HG02840 (cell line): Measurements from ENCODE around the gene RABEP2.
A peak's percentile ranks its signal among the peaks of the same experiment; 100 is the strongest.
"Not testable (repeated sequence)": the region's sequence is repeated elsewhere in the genome, so short reads cannot be mapped to it uniquely, and the experiment has no call there.

Experiments used
- ATAC-seq: cut with Tn5 transposase; IDR thresholded peaks from one replicate; pipeline ENCODE4 v1.9.1; 2021; ENCODE audit warnings: mild to moderate bottlenecking, moderate library complexity, moderate number of reproducible peaks; ENCODE audit not compliant: unreplicated experiment, low FRiP score

RABEP2 gene, protein sequence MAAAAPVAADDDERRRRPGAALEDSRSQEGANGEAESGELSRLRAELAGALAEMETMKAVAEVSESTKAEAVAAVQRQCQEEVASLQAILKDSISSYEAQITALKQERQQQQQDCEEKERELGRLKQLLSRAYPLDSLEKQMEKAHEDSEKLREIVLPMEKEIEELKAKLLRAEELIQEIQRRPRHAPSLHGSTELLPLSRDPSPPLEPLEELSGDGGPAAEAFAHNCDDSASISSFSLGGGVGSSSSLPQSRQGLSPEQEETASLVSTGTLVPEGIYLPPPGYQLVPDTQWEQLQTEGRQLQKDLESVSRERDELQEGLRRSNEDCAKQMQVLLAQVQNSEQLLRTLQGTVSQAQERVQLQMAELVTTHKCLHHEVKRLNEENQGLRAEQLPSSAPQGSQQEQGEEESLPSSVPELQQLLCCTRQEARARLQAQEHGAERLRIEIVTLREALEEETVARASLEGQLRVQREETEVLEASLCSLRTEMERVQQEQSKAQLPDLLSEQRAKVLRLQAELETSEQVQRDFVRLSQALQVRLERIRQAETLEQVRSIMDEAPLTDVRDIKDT

DNA sequence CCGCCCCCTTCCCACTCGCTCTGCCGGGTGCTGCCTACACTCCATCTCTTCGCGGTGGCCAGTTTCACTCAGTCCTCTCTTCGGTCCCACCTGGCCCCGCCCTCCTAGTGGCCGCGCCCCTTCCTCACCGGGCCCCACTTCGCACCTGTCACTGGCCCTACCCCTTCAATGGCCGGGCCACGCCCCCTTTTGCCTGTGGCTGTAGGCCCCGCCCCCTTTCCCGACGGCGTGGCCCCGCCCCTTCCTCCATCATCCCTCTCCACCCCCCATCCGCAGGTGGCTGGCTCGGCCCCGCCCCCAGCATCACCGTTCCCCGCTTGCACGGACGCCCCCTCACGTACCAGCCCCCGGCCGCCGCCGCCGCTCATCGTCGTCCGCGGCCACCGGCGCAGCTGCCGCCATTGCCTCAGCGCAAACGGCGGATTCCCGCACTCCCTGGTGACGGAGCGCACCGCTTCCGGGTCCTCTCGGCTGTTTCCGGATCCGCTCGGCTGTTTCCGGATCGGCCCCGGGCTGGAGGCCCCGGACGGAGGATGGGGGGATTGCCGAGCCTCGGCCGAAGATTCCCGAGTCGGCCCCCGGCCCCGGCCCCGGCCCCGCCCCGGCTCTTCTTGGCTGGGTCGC is at the start of gene RABEP2:
Gene RABEP2 (minus strand): TSS at position 477 of the 624 bp plus-strand sequence. CDS start 75 bp downstream, at position 402.
- peak; percentile 55 for ATAC-seq

DNA sequence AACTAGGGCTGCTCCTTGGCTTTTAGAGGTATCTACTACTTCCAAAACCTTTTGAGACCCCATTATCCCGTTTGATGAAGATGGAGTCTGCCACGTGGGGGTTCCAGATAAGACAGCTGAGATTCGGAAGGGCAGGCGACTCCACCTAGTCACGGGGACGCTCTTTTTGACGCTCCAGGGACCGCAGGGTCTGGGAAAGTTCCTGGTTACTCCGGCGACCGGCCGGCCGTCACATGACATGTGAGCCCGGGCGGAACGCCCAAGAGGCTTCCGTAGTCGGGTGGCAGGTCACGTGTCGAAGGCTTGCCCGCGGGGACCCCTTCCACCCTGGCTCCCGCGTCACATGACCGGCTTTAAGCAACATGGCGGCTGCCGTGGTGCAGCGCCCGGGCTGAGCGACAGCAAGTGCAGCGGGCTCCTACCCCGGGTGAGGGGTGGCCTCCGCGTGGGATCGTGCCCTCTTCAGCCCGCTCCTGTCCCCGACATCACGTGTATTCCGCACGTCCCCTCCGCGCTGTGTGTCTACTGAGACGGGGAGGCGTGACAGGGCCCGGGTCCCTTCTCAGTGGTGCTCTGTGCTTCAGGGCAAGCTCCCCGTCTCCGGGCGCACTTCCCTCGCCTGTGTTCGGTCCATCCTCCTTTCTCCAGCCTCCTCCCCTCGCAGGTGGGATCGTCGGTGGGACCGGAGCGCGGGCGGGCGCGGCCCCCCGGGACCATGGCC is 49.6 kb upstream of the RABEP2 start, which contains the start of gene SPNS1:
Gene SPNS1 (plus strand): TSS at position 342 of the 721 bp plus-strand sequence. CDS start 374 bp downstream, at position 716.
- peak; percentile 83 for ATAC-seq

DNA sequence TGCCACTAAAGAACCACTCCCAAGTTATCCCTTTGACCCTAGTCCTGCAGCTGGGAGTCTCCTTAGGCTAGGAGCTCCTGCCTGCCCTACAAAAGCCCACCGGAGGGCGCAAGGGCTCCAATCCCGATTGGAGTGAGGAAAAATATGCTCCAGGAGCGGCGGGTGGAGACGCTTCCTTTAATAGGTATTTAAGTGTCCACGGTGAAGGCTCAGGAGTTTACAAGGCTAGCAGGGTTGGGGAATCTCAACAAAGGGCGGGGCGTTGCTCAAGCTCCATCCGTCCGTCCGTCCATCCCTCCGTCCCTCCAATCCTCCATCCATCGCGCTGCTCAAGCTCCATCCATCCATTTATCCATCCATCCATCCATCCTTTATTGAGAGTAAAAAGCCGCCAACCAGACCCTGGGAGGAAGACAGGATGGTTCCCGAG is 49.0 kb upstream of the RABEP2 start:
- ATAC-seq, result peak; percentile 15

DNA sequence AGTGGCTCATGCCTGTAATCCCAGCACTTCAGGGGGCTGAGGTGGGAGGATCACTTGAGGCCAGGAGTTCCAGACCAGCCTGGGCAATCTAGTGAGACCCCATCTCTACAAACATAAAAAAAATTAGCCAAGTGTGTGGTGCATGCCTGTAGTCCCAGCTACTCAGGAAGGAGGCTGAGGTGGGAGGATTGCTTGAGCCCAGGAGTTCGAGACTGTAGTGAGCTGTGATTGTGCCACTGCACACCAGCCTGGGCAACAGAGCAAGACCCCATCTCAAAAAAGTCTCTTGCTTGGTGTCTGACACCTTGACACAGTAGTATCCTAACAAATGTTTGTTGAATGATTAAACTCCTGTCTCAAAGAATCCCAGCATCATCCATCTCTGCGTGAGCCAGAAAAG is 44.7 kb upstream of the RABEP2 start:
- not testable (repeated sequence) for ATAC-seq

DNA sequence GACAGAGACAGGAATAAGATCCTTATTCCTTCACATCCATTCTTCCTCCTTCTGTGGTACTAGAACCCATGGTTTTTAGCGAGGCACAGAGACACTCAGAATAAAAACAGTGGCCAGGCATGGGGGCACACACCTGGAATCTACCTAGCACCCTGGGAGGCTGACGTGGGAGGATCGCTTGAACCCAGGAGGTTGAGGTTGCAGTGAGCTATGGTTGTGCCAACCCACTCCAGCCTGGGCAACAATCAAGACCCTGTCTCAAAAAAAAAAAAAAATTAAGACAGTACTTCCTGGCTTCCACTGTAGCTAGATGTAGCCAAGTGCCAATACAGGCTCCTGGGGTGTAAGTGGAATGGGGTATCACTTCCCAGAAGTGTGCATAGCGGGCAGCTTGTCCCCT is 42.1 kb upstream of the RABEP2 start:
- no peak for ATAC-seq

DNA sequence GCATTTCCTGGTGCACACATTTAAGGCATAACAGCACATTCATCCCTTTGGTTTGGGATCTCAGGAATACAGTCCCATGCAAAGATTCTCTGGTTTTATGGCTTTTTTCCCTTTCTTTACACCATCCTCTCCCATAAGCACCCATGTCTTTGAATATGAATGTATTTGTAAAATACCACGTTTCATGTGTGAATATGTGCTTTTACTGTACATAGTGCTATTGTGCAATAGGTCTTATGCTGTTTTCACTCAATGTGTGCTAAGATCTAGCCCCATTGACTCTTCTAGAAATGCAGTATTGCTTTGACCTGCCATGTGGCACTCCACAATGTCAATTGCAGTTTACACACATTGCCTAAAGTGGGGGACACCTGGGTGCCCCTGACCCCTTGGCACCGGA is 39.5 kb upstream of the RABEP2 start:
- no peak for ATAC-seq

DNA sequence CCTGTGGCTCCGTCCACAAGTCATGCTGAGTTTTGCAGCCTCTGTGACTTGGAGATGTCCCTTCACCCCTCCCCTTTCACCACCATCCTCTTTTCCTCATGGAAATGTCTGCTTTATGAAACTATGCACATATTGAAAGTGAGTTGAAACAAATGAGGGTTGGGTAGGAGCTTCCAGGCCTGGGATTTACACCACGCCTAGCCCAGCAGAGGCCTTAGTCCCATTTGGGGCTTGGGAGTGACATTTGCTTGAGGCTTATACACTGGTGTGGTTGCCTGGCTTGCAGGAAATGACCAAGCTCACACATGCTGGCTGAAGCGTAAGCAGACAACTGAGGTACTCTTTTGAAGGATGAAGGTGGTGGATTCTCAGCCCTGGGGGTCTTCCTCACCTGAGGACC is 39.0 kb upstream of the RABEP2 start:
- ATAC-seq, result no peak

DNA sequence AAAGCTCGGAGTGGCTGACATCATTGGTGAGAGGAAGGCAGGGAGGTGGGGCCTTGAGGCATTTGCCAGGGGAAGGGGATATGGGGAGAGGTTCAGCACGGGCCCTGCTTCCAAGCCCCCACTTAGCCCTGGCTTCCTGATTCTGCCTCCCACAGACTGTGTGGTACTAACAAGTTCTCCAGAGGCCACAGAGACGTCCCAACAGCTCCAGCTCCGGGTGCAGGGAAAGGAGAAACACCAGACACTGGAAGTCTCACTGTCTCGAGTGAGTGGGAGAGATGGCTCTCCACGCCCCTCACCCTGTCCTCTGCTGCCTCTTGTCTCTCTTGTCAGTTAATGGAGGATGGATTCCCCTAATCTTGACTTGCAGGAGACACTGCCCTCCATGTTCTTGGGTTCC is 33.8 kb upstream of the RABEP2 start:
- ATAC-seq, result no peak

DNA sequence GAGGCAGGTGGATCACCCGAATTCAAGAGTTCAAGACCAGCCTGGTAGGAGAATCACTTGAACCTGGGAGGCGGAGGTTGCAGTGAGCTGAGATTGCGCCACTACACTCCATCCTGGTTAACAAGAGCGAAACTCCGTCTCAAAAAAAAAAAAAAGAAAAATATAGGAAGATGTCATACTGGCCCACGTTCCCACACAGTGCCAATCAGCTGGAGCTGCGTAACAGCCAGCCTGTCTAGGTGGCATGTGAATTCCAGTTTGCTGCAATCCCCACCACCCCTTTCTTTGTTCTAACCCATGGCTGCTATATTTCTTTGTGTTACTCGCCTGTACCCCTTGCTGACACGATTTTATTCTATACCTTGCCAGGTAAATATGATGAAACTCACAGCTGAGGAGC is 33.2 kb upstream of the RABEP2 start:
- no peak for ATAC-seq

DNA sequence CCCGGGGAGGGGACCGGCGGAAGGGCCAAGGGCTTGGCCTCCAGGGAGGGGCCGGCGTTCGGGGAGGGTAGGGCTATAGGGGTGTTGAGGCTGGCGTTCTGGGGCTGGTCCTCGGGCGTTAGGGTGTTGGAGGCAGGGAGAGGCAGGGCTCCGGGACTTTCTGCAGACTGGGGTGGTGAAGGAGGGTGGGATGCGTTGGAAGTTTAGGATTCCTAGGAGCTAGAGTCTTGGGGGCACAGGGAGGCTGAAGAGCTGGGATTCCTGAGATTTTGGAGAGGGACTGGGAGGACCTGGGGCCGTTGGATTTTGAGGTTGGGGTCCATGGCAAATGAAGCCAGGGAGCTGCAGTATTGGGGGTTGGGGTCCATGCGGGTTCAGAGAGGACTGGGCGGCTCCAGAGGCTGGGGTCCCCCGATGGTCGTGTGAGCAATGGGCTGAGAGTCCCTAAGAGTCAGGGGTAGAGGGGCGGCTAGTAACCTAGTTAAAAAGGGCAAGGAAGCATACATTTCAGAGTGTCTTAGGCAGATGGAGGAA is 26.4 kb upstream of the RABEP2 start:
- ATAC-seq, result no peak

DNA sequence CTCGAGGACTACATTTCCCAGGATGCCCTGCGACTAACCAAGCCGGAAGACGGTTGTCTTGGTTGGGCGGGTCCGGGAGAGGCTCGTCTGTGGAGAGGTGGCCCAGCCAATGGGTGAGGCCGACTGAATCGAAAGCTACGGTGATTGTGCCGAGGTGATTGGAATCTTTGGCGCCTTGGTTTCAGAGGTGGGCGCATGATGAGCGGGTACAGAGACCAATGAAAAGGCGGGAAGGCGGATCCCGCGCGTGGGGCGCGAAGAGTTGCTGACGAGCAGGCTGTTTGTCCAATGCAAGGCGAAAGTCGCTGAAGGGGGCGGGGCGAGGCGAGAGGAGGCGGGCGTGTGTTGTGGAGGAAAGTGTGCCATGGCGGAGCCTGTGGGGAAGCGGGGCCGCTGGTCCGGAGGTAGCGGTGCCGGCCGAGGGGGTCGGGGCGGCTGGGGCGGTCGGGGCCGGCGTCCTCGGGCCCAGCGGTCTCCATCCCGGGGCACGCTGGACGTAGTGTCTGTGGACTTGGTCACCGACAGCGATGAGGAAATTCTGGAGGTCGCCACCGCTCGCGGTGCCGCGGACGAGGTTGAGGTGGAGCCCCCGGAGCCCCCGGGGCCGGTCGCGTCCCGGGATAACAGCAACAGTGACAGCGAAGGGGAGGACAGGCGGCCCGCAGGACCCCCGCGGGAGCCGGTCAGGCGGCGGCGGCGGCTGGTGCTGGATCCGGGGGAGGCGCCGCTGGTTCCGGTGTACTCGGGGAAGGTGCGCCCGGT is 25.8 kb upstream of the RABEP2 start, which contains the start of gene NFATC2IP:
Gene NFATC2IP (plus strand): TSS at position 290 of the 762 bp plus-strand sequence. CDS start 75 bp downstream, at position 365.
- peak; percentile 93 for ATAC-seq

DNA sequence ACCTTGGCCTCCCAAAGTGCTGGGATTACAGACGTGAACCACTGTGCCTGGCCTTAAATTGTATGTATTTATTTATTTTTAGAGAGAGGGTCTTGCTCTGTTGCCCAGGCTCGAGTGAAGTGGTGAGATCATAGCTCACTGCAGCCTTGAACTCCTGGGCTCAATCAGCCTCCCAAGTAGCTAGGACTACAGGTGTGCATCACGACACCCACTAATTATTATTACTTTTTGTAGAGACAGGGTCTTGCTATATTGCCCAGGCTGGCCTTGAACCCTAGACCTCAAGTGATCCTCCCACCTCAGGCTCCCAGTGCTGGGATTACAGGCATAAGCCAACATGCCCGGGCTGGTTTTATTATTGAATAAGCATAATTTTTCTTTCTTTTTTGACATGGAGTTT is 21.6 kb upstream of the RABEP2 start:
- no peak for ATAC-seq

DNA sequence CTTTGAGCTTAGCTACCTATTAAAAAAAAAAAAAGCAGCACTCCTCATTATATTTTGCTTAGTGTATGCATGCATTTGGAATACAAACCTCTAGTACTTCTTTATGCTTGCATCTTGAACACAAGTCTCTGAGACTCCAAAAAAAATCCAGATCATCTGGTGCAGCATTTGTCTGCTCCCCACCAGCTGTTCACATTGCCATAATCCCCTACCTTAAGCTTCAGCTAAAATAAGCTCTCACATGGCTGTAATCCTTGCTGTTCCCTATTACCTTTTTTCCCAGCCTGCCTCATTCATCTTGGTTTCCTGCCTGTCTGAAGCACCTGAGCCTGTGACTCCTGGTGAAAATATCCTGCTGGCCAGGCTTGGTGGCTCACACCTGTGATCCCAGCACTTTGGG is 18.2 kb upstream of the RABEP2 start:
- no peak for ATAC-seq

DNA sequence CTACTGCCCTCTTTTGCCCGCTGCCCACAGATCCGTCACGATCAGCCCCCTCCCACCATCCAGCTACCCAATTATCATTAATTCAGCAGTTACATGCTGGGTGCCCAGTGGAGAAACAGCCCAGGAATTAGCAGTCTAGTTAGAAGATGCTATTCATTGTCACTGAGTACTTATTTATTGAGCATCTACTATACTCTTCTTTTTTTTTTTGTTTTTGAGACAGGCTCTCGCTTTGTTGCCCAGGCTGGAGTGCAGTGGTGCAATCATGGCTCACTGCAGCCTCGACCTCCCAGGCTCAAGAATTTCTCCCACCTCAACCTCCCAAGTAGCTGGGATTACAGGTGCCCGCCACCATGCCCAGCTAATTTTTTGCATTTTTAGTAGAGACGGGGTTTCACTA is 14.8 kb upstream of the RABEP2 start:
- ATAC-seq, result not testable (repeated sequence)

DNA sequence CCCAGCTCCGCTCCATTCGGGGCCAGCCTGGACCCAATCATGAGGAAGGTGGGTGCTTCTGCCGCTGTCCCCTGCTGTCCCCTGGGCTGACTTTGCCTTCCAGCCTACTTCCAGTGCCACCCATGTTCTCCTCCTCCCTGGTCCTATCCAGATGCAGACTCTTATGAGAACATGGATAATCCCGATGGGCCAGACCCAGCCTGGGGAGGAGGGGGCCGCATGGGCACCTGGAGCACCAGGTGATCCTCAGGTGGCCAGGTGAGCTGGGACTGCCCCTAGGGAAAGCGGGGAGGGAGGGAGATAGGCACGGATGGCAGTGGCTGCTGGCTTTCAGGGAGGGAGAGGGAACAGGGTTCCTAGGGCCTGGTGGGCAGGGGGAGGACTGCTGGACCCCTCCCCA is 13.7 kb upstream of the RABEP2 start:
- no peak for ATAC-seq

DNA sequence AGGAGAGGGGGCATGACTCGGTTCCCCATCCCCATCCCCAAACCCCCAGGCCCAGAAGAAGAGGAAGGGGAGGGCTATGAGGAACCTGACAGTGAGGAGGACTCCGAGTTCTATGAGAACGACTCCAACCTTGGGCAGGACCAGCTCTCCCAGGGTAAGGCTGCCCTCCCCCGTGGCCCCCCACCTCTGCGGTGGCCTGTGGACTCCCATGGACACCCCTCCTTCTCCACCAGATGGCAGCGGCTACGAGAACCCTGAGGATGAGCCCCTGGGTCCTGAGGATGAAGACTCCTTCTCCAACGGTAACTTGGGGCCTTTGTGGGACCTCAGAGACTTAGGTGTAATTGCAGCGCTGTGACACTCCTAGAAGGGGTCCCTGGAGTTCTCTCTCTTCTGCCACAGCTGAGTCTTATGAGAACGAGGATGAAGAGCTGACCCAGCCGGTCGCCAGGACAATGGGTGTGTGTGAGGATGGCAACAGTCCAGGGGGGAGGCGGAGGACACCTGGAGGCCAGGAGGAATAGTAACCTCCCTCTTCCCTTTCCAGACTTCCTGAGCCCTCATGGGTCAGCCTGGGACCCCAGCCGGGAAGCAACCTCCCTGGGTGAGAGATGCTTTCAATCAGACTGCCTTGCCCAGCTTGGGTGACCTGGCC is 12.3 kb upstream of the RABEP2 start:
- no peak for ATAC-seq

DNA sequence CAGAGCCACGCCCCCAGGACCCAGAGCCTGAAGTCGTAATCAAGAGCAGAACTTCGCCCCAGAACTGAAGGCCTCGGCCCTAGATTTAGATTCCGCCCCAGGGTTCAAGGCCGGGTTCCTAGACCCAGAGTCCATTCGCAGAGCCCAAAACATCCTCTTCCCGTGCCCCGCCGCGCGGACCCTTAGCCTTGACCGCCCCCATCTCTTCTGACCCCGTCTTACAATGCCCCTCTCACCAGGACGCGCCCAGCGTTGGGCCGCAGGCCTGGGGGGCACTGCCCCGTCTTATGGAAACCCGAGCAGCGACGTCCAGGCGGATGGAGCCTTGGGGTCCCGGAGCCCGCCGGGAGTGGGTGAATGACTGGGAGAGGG is 11.7 kb upstream of the RABEP2 start:
- no peak for ATAC-seq

DNA sequence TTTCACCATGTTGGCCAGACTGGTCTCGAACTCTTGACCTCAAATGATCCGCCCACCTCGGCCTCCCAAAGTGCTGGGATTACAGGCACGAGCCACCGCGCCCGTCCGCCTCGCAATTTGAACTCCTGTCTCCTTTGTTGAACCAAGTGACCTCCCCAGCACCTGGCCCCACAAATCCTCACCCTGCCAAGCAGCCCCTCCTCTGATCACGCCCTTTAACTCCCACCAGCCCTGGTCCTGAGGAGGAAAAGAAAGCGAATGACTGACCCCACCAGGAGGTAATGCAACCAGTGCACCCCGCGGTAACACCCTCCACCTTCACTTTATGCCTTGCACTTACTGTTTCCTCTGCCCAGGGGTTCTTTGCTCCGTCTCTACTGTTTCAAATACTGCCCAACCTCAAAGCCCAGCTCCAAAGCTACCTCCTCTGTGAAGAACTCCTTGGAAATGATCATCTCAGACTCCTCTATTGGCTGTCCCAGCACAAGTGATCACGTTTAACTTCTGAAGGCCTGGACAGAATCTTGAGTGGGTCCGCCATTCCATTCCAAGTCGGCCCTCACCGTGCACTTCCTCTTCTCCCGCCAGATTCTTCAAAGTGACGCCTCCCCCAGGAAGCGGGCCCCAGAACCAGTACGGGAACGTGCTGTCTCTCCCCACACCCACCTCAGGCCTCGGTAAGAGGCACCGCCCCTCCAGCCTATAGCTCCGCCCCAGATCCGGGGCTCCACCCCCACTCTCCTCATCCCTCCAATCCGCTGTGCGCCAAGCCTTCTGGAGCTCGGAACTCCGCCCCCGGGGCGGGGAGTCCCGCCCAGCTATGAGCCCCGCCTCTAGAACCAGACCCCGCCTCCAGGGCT is 11.1 kb upstream of the RABEP2 start:
- peak; percentile 56 for ATAC-seq
